Tibial artery (tissue), 4 donors: ENCODE data around the gene DNER.

ENCODE experiments used
- DNase-seq, 2 donors: peaks; one replicate each; pipeline ENCODE4 v3.0.0-alpha.2; 2019
- H3K27ac ChIP-seq, 2 donors: fragments of 200-600 bp; sonication (generic) in 1 of 2; 1 replicate in 1 of 2; 2 replicates in 1 of 2; pipeline ENCODE4 v1.5.1; 2018 to 2019; ENCODE audit warnings: mild to moderate bottlenecking in 1 of 2
- H3K27me3 ChIP-seq, 2 donors: fragments of 200-600 bp; sonication (generic) in 1 of 2; one replicate each; pipeline versions ENCODE4 v1.5.1 to v1.6.0; 2016 to 2019
- H3K36me3 ChIP-seq, 3 donors: fragments of 200-600 bp; sonication (generic) in 2 of 3; one replicate each; pipeline ENCODE4 v1.5.1; 2016 to 2019; ENCODE audit warnings: mild to moderate bottlenecking in 2 of 3
- H3K4me1 ChIP-seq, 4 donors: fragments of 200-600 bp; sonication (generic) in 2 of 4; 1 replicate in 3 of 4; 2 replicates in 1 of 4; pipeline ENCODE4 v1.5.1; 2016 to 2019
- H3K4me3 ChIP-seq, 2 donors: fragments of 200-600 bp; sonication (generic) in 1 of 2; 1 replicate in 1 of 2; 2 replicates in 1 of 2; pipeline ENCODE4 v1.5.1; 2018 to 2019; ENCODE audit warnings: mild to moderate bottlenecking in 2 of 2
- H3K9me3 ChIP-seq, 3 donors: fragments of 200-600 bp; sonication (generic) in 1 of 3; one replicate each; pipeline ENCODE4 v1.5.1; 2016 to 2019
- CTCF ChIP-seq, 2 experiments: fragments of 200-600 bp in 1 of 2; fragments of 450-650 bp in 1 of 2; IDR thresholded peaks; one replicate each; pipeline ENCODE4 v1.5.1; 2017 to 2019; ENCODE audit warnings: antibody characterized with exemption in 2 of 2, mild to moderate bottlenecking in 1 of 2, moderate library complexity in 1 of 2
- intact Hi-C: fragments of 100-400 bp; cut with DNase I; formaldehyde crosslinking; loops from one replicate; pipeline ENCODE4 v1.15.0; 2023; ENCODE audit warnings: low total_unique reads

The DNER gene

GRCh38 chr2:229438430-229439159 is 275.8 kb downstream of the DNER start:
- H3K36me3 ChIP-seq = no peaks in the 10 kb centered on the region
- peaks cover 0 to under 1% (median 0%) of the 10 kb centered on the region in 4 donors for H3K4me1 ChIP-seq
- intact Hi-C loops = no loop called here
- no peaks in the 10 kb centered on the region for H3K9me3 ChIP-seq
- no peak overlapping the region for H3K27ac ChIP-seq
- H3K4me3 ChIP-seq = no peak overlapping the region
- no peaks in the 10 kb centered on the region for H3K27me3 ChIP-seq
- DNase-seq = no peak
- TF ChIP-seq CTCF (IDR thresholded peaks at IDR 0.05) = no peak

- no peak for TF ChIP-seq CTCF (IDR thresholded peaks at IDR 0.05)
- DNase-seq = no peak
- no peaks in the 10 kb centered on the region for H3K27me3 ChIP-seq
- H3K9me3 ChIP-seq = no peaks in the 10 kb centered on the region
- intact Hi-C loops = no loop called here
- no peaks in the 10 kb centered on the region for H3K4me1 ChIP-seq
- H3K27ac ChIP-seq = no peak overlapping the region
- H3K36me3 ChIP-seq = no peaks in the 10 kb centered on the region
- H3K4me3 ChIP-seq = no peak overlapping the region
These were observed 276.9 kb downstream of the DNER start for GRCh38 chr2:229437467-229437866.

GRCh38 chr2:229434187-229434586 is 280.2 kb downstream of the DNER start:
- TF ChIP-seq CTCF (IDR thresholded peaks at IDR 0.05) = no peak
- DNase-seq = no peak
- intact Hi-C loops = no loop called here

GRCh38 chr2:229433351-229433750 is 281.0 kb downstream of the DNER start:
- no peak overlapping the region for H3K4me3 ChIP-seq
- no peaks in the 10 kb centered on the region for H3K36me3 ChIP-seq
- no peak for TF ChIP-seq CTCF (IDR thresholded peaks at IDR 0.05)
- no peak for DNase-seq
- H3K9me3 ChIP-seq = no peaks in the 10 kb centered on the region
- no peaks in the 10 kb centered on the region for H3K4me1 ChIP-seq
- no peaks in the 10 kb centered on the region for H3K27me3 ChIP-seq
- H3K27ac ChIP-seq = no peak overlapping the region
- intact Hi-C loops = no loop called here

More at GRCh38 chr2:229434187-229434586, 280.2 kb downstream of the DNER start:
- no peaks in the 10 kb centered on the region for H3K4me1 ChIP-seq
- H3K27ac ChIP-seq = no peak overlapping the region
- H3K9me3 ChIP-seq = no peaks in the 10 kb centered on the region
- H3K27me3 ChIP-seq = no peaks in the 10 kb centered on the region
- no peaks in the 10 kb centered on the region for H3K36me3 ChIP-seq
- no peak overlapping the region for H3K4me3 ChIP-seq

- no peaks in the 10 kb centered on the region for H3K27me3 ChIP-seq
- H3K27ac ChIP-seq = peak overlapping the region; percentile 8 to 14
- no peak for DNase-seq
- peak; percentile 26 to 47 for TF ChIP-seq CTCF (IDR thresholded peaks at IDR 0.05)
- no peaks in the 10 kb centered on the region for H3K4me1 ChIP-seq
- no peaks in the 10 kb centered on the region for H3K9me3 ChIP-seq
- no peaks in the 10 kb centered on the region for H3K36me3 ChIP-seq
- H3K4me3 ChIP-seq = no peak overlapping the region
- intact Hi-C loops = no loop called here
These were observed 282.9 kb downstream of the DNER start for GRCh38 chr2:229431327-229431954.
